Activated CD4-positive, alpha-beta T cell treated with anti-CD3 and anti-CD28 coated beads, Interleukin-2, amount 50 U/mL, for 16 hours (primary cell): Measurements from ENCODE around the gene ALDH3A2.
"Not testable (repeated sequence)": the region's sequence is repeated elsewhere in the genome, so short reads cannot be mapped to it uniquely, and the experiment has no call there.

Experiments
- DNase-seq: peaks from one replicate; pipeline ENCODE4 v3.0.0-alpha.2; 2020

ALDH3A2 gene

GRCh38 chr17:19683117-19683516 lies 34.6 kb downstream of the ALDH3A2 start:
- no peak for DNase-seq

GRCh38 chr17:19684909-19685580 lies 36.5 kb downstream of the ALDH3A2 start:
- not testable (repeated sequence) for DNase-seq

GRCh38 chr17:19686400-19687090 lies 38.0 kb downstream of the ALDH3A2 start:
- no peak for DNase-seq

GRCh38 chr17:19702217-19702641 lies 53.7 kb downstream of the ALDH3A2 start:
- DNase-seq: no peak

GRCh38 chr17:19703106-19703827 lies 54.7 kb downstream of the ALDH3A2 start:
- DNase-seq: no peak

GRCh38 chr17:19703828-19704613 lies 55.5 kb downstream of the ALDH3A2 start:
- no peak for DNase-seq

GRCh38 chr17:19705201-19705600 lies 56.6 kb downstream of the ALDH3A2 start:
- no peak for DNase-seq

- no peak for DNase-seq
Observed at GRCh38 chr17:19705771-19706770, 57.5 kb downstream of the ALDH3A2 start.

GRCh38 chr17:19706791-19707727 lies 58.5 kb downstream of the ALDH3A2 start:
- no peak for DNase-seq

GRCh38 chr17:19707728-19708221 lies 59.2 kb downstream of the ALDH3A2 start:
- no peak for DNase-seq

GRCh38 chr17:19708431-19709175 lies 60.1 kb downstream of the ALDH3A2 start:
- no peak for DNase-seq

GRCh38 chr17:19709841-19710240 lies 61.3 kb downstream of the ALDH3A2 start:
- no peak for DNase-seq

- DNase-seq: no peak
Observed at GRCh38 chr17:19712436-19713004, 64.0 kb downstream of the ALDH3A2 start.

GRCh38 chr17:19713462-19713861 lies 64.9 kb downstream of the ALDH3A2 start:
- no peak for DNase-seq

GRCh38 chr17:19713901-19714361 lies 65.4 kb downstream of the ALDH3A2 start:
- DNase-seq: no peak

GRCh38 chr17:19714542-19715411 lies 66.2 kb downstream of the ALDH3A2 start:
- DNase-seq: no peak

GRCh38 chr17:19716108-19717030 lies 67.8 kb downstream of the ALDH3A2 start, which contains the start of gene SLC47A2:
Gene SLC47A2 (minus strand): TSS chr17:19716584. CDS start chr17:19716555, 29 bp downstream.
- no peak for DNase-seq
